HCT116 (cell line): ENCODE results near the gene PALB2. TPM values are rescaled to one million over a fixed set of nuclear protein-coding genes. Genes with fewer than 3 reads are reported as not detected.

Experiments used
- ATAC-seq: fragments of 200-7000 bp; cut with Tn5 transposase; 2 replicates; pipeline ENCODE4 v1.9.1; 2020; ENCODE audit warnings: mild to moderate bottlenecking, moderate library complexity
- BruUV-seq: library from RNA; stranded (reverse); fragments of 400-500 nt; replicated peaks from 2 replicates; lab custom pipeline; 2021; lab: Mats Ljungman, UMichigan
- CTCF ChIA-PET: fragments of 300-600 bp; sonication (Branson Sonifier 250); formaldehyde crosslinking; loops from one replicate; lab custom pipeline; 2021; ENCODE audit warnings: antibody characterized with exemption; lab: Charles Lee
- POLR2A ChIA-PET: fragments of 300-600, 350-600 bp; sonication (Branson Sonifier 250); formaldehyde crosslinking; loops from one replicate; lab custom pipeline; 2021; ENCODE audit warnings: antibody characterized with exemption; lab: Charles Lee
- RAD21 ChIA-PET, 2 experiments: fragments of 300-600 bp; sonication (Branson Sonifier 250); formaldehyde crosslinking; loops; one replicate each; lab custom pipeline; 2023; ENCODE audit warnings: low total read pairs in 2 of 2; ENCODE audit not compliant: uncharacterized antibody in 2 of 2, unreplicated experiment in 2 of 2, low non-redundant PET in 1 of 2; lab: Charles Lee
- DNase-seq: peaks from one replicate; pipeline ENCODE4 v3.0.0-alpha.2; 2010; ENCODE audit warnings: low read depth, low spot score
- H2AFZ ChIP-seq: fragments of 200-600 bp; shearing (Covaris generic), sonication (generic); 2 replicates; pipeline ENCODE4 v1.6.1; 2017; ENCODE audit warnings: low read depth, mixed run types, mixed read lengths, antibody characterized with exemption, low read length; ENCODE audit not compliant: poor library complexity, severe bottlenecking
- H3K27ac ChIP-seq: 2 replicates; pipeline ENCODE4 v1.5.1; 2012; ENCODE audit warnings: low read depth, low read length
- H3K27me3 ChIP-seq: fragments of 200-600 bp; sonication (generic); 2 replicates; pipeline ENCODE4 v1.6.1; 2016; ENCODE audit warnings: mixed run types, low read length, mixed read lengths; ENCODE audit not compliant: insufficient read depth
- H3K36me3 ChIP-seq, 2 experiments: fragments of 200-500 bp in 1 of 2; fragments of 200-600 bp in 1 of 2; sonication (Bioruptor generic) in 1 of 2; sonication (generic) in 1 of 2; 2 replicates each; pipeline versions ENCODE4 v1.5.1 to v1.6.1; 2014 to 2016; ENCODE audit warnings: low read length in 2 of 2, inconsistent platforms in 1 of 2, mixed read lengths in 1 of 2, mixed run types in 1 of 2; ENCODE audit not compliant: insufficient read depth in 2 of 2, control insufficient read depth in 1 of 2
- H3K4me1 ChIP-seq, 2 experiments: fragments of 200-600 bp in 1 of 2; sonication (generic) in 1 of 2; 2 replicates each; pipeline versions ENCODE4 v1.5.1 to v1.6.1; 2012 to 2017; ENCODE audit warnings: low read length in 2 of 2, inconsistent platforms in 1 of 2, mild to moderate bottlenecking in 1 of 2, mixed read lengths in 1 of 2, mixed run types in 1 of 2, moderate library complexity in 1 of 2; ENCODE audit not compliant: insufficient read depth in 2 of 2, control insufficient read depth in 1 of 2
- H3K4me2 ChIP-seq: fragments of 200-600 bp; sonication (generic); 2 replicates; pipeline ENCODE4 v1.6.1; 2017; ENCODE audit warnings: mixed run types, low read length, mixed read lengths
- H3K4me3 ChIP-seq, 2 experiments: fragments of 200-600 bp in 1 of 2; sonication (generic) in 1 of 2; replicated peaks in 1 of 2; 2 replicates each; pipeline ENCODE4 v1.5.1; 2011 to 2016; ENCODE audit warnings: low read length in 2 of 2, control low read depth in 1 of 2, low read depth in 1 of 2, mild to moderate bottlenecking in 1 of 2, mixed read lengths in 1 of 2, mixed run types in 1 of 2
- H3K79me2 ChIP-seq: fragments of 200-600 bp; sonication (generic); 2 replicates; pipeline ENCODE4 v1.6.1; 2017; ENCODE audit warnings: mild to moderate bottlenecking, mixed run types, low read length, moderate library complexity, mixed read lengths; ENCODE audit not compliant: insufficient read depth
- H3K9ac ChIP-seq: fragments of 200-600 bp; sonication (generic); 2 replicates; pipeline ENCODE4 v1.6.1; 2016; ENCODE audit warnings: low read length, mixed read lengths
- H3K9me2 ChIP-seq: fragments of 200-600 bp; sonication (generic), shearing (Covaris generic); 2 replicates; pipeline ENCODE4 v1.6.1; 2017; ENCODE audit warnings: mixed run types, mild to moderate bottlenecking, moderate library complexity; ENCODE audit not compliant: insufficient read depth
- H3K9me3 ChIP-seq, 2 experiments: fragments of 200-500 bp in 1 of 2; fragments of 200-600 bp in 1 of 2; sonication (Bioruptor generic) in 1 of 2; sonication (generic) in 1 of 2; 2 replicates each; pipeline ENCODE4 v1.6.1; 2014 to 2017; ENCODE audit warnings: low read length in 2 of 2, mixed read lengths in 2 of 2, inconsistent platforms in 1 of 2, low read depth in 1 of 2, mild to moderate bottlenecking in 1 of 2, mixed run types in 1 of 2, moderate library complexity in 1 of 2; ENCODE audit not compliant: control insufficient read depth in 1 of 2, insufficient read depth in 1 of 2
- H4K20me1 ChIP-seq: fragments of 200-600 bp; sonication (generic), shearing (Covaris generic); 2 replicates; pipeline ENCODE4 v1.6.1; 2017; ENCODE audit warnings: mixed run types, mild to moderate bottlenecking, moderate library complexity; ENCODE audit not compliant: insufficient read depth
- CEBPB ChIP-seq: IDR thresholded peaks from 2 replicates; pipeline ENCODE4 v1.6.1; 2012; ENCODE audit warnings: low read depth
- POLR2AphosphoS5 ChIP-seq: IDR thresholded peaks from 2 replicates; pipeline ENCODE4 v1.6.1; 2011; ENCODE audit warnings: mild to moderate bottlenecking, low read depth, low read length, moderate library complexity
- RAD21 ChIP-seq: IDR thresholded peaks from 2 replicates; pipeline ENCODE4 v1.6.1; 2012; ENCODE audit warnings: low read depth, mild to moderate bottlenecking
- SIN3A ChIP-seq: IDR thresholded peaks from 2 replicates; pipeline ENCODE4 v1.6.1; 2012; ENCODE audit warnings: low read depth
- TCF7L2 ChIP-seq: IDR thresholded peaks from 2 replicates; pipeline ENCODE4 v1.7.0; 2011; ENCODE audit warnings: borderline replicate concordance, inconsistent platforms; ENCODE audit not compliant: insufficient read depth, insufficient read length; ENCODE audit errors: extremely low read depth
- YY1 ChIP-seq: IDR thresholded peaks from 2 replicates; pipeline ENCODE4 v1.6.1; 2011; ENCODE audit warnings: low read length, low read depth, moderate library complexity, mild to moderate bottlenecking; ENCODE audit not compliant: insufficient replicate concordance; ENCODE audit errors: extremely low read depth
- ZFX ChIP-seq: fragments of 450-650 bp; IDR thresholded peaks from 2 replicates; pipeline ENCODE4 v1.6.1; 2017
- ZNF274 ChIP-seq: fragments of 200-500 bp; sonication (Bioruptor generic); IDR thresholded peaks from 2 replicates; pipeline ENCODE4 v1.6.1; 2014; ENCODE audit warnings: mild to moderate bottlenecking, low read depth, low read length, inconsistent platforms
- intact Hi-C: fragments of 100-400 bp; cut with micrococcal nuclease; formaldehyde crosslinking; loops from 2 replicates; pipeline ENCODE4 v1.10.0; 2022
- total RNA-seq: library from RNA; stranded (reverse); gene quantifications from one replicate; pipeline ENCODE4 v1.2.1, GENCODE V29; 2021; ENCODE audit not compliant: unreplicated experiment
- TF ChIP-seq, protein P1 (sequence below): IDR thresholded peaks from 2 replicates; pipeline ENCODE4 v1.6.1; 2012
- TF ChIP-seq, protein P2 (sequence below): IDR thresholded peaks from 2 replicates; pipeline ENCODE4 v1.6.1; 2012; ENCODE audit warnings: low read depth
- TF ChIP-seq, protein P3 (sequence below): IDR thresholded peaks from 2 replicates; pipeline ENCODE4 v1.6.1; 2012
- TF ChIP-seq, protein P4 (sequence below): IDR thresholded peaks from 2 replicates; pipeline ENCODE4 v1.6.1; 2011; ENCODE audit warnings: mild to moderate bottlenecking, low read length, moderate library complexity; ENCODE audit not compliant: insufficient replicate concordance; ENCODE audit errors: extremely low read depth

PALB2 gene
- total RNA-seq, 1 experiment from 2014 or later: 15.6 TPM

DNA sequence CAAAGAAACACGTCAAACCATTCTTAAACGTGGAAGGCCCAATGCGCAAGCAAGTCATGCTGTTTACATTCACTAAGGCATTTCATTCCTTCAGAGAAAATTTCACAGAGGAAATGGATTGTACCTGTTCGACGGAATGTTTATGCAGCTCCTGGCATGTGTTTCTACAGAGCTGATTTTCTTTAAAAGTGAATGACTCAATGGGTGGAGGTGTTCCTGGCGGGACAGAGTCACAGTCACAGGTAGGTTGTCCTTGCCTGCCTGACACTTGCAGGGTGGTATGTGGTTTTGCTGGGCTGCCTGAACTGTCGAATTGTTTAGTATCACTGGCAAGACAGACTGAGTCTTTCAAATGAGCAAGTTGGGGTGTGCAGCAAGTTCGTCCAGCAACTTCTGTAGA, 11.6 kb downstream of the PALB2 start:
- Histone ChIP-seq H3K9me2 (no peaks in the 10 kb centered on the region), H3K79me2 (peaks cover 12% of the 10 kb centered on the region), H2AFZ (no peak overlapping the region), H3K36me3 (peaks cover 24% of the 10 kb centered on the region in 2 experiments; a peak in 3 of 4 replicates), H3K4me2 (no peak overlapping the region), H4K20me1 (no peaks in the 10 kb centered on the region), H3K27ac (no peak overlapping the region), H3K9ac (no peak overlapping the region), H3K4me3 (no peak overlapping the region), H3K27me3 (no peaks in the 10 kb centered on the region), H3K4me1 (no peaks in the 10 kb centered on the region), H3K9me3 (no peaks in the 10 kb centered on the region)
- ChIA-PET RAD21 (no interaction called here), CTCF (no interaction called here), POLR2A (no interaction called here)
- ATAC-seq (no peak), DNase-seq (no peak)
- intact Hi-C loops: no loop called here
- BruUV-seq: no TSS peak
- TF ChIP-seq ZNF274: no peak
- TF ChIP-seq, protein P1, sequence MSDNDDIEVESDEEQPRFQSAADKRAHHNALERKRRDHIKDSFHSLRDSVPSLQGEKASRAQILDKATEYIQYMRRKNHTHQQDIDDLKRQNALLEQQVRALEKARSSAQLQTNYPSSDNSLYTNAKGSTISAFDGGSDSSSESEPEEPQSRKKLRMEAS: no peak
- TF ChIP-seq POLR2AphosphoS5: no peak
- TF ChIP-seq ZFX: no peak
- TF ChIP-seq TCF7L2: no peak
- TF ChIP-seq, protein P2, sequence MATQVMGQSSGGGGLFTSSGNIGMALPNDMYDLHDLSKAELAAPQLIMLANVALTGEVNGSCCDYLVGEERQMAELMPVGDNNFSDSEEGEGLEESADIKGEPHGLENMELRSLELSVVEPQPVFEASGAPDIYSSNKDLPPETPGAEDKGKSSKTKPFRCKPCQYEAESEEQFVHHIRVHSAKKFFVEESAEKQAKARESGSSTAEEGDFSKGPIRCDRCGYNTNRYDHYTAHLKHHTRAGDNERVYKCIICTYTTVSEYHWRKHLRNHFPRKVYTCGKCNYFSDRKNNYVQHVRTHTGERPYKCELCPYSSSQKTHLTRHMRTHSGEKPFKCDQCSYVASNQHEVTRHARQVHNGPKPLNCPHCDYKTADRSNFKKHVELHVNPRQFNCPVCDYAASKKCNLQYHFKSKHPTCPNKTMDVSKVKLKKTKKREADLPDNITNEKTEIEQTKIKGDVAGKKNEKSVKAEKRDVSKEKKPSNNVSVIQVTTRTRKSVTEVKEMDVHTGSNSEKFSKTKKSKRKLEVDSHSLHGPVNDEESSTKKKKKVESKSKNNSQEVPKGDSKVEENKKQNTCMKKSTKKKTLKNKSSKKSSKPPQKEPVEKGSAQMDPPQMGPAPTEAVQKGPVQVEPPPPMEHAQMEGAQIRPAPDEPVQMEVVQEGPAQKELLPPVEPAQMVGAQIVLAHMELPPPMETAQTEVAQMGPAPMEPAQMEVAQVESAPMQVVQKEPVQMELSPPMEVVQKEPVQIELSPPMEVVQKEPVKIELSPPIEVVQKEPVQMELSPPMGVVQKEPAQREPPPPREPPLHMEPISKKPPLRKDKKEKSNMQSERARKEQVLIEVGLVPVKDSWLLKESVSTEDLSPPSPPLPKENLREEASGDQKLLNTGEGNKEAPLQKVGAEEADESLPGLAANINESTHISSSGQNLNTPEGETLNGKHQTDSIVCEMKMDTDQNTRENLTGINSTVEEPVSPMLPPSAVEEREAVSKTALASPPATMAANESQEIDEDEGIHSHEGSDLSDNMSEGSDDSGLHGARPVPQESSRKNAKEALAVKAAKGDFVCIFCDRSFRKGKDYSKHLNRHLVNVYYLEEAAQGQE: no peak
- no peak for TF ChIP-seq YY1
- TF ChIP-seq CEBPB: no peak
- no peak for TF ChIP-seq SIN3A
- TF ChIP-seq RAD21: no peak
- TF ChIP-seq, protein P3, sequence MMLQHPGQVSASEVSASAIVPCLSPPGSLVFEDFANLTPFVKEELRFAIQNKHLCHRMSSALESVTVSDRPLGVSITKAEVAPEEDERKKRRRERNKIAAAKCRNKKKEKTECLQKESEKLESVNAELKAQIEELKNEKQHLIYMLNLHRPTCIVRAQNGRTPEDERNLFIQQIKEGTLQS: no peak
- TF ChIP-seq, protein P4, sequence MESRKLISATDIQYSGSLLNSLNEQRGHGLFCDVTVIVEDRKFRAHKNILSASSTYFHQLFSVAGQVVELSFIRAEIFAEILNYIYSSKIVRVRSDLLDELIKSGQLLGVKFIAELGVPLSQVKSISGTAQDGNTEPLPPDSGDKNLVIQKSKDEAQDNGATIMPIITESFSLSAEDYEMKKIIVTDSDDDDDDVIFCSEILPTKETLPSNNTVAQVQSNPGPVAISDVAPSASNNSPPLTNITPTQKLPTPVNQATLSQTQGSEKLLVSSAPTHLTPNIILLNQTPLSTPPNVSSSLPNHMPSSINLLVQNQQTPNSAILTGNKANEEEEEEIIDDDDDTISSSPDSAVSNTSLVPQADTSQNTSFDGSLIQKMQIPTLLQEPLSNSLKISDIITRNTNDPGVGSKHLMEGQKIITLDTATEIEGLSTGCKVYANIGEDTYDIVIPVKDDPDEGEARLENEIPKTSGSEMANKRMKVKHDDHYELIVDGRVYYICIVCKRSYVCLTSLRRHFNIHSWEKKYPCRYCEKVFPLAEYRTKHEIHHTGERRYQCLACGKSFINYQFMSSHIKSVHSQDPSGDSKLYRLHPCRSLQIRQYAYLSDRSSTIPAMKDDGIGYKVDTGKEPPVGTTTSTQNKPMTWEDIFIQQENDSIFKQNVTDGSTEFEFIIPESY: no peak
